ENCODE data around the gene SPPL2A. TPM values are rescaled to one million over a fixed set of nuclear protein-coding genes. Genes with fewer than 3 reads are reported as not detected.
"Not testable (repeated sequence)": the region's sequence is repeated elsewhere in the genome, so short reads cannot be mapped to it uniquely, and the experiment has no call there.

SPPL2A gene
- total and polyA plus RNA-seq, 9 donors, result 28.7 to 67.7 (median 44.1) TPM

GRCh38 chr15:50698101-50698500, 67.4 kb downstream of the SPPL2A start:
- H3K4me1 ChIP-seq (ENCODE audit: control insufficient read depth, insufficient read depth, low read length), result no peaks in the 10 kb centered on the region
- no peaks in the 10 kb centered on the region for H3K36me3 ChIP-seq (ENCODE audit: control insufficient read depth, insufficient read depth, low read length)
- H3K27ac ChIP-seq (ENCODE audit: low read length), result no peak overlapping the region
- no peak overlapping the region for H3K4me3 ChIP-seq (ENCODE audit: low read length)
- DNase-seq, result peak; percentile 44
- H3K9me3 ChIP-seq (replicated peaks; ENCODE audit: control insufficient read depth, low read depth, low read length), result no peaks in the 10 kb centered on the region
- whole genome bisulfite sequencing (ENCODE audit: insufficient coverage), result 86% methylated on average over 3 of the region's 8 CpGs
- no peaks in the 10 kb centered on the region for H3K27me3 ChIP-seq (ENCODE audit: control insufficient read depth, insufficient read depth, low read length)

GRCh38 chr15:50697109-50697797, 68.3 kb downstream of the SPPL2A start:
- H3K27me3 ChIP-seq (ENCODE audit: control insufficient read depth, insufficient read depth, low read length), result no peaks in the 10 kb centered on the region
- no peaks in the 10 kb centered on the region for H3K4me1 ChIP-seq (ENCODE audit: control insufficient read depth, insufficient read depth, low read length)
- H3K4me3 ChIP-seq (ENCODE audit: low read length), result no peak overlapping the region
- WGBS (ENCODE audit: insufficient coverage), result 71% methylated on average over 2 of the region's 4 CpGs
- DNase-seq, result no peak
- H3K36me3 ChIP-seq (ENCODE audit: control insufficient read depth, insufficient read depth, low read length), result no peaks in the 10 kb centered on the region
- no peak overlapping the region for H3K27ac ChIP-seq (ENCODE audit: low read length)
- no peaks in the 10 kb centered on the region for H3K9me3 ChIP-seq (replicated peaks; ENCODE audit: control insufficient read depth, low read depth, low read length)

GRCh38 chr15:50694634-50695165, 70.8 kb downstream of the SPPL2A start:
- 94% methylated on average over 5 of the region's 9 CpGs for WGBS (ENCODE audit: insufficient coverage)
- not testable (repeated sequence) for H3K27me3 ChIP-seq (ENCODE audit: control insufficient read depth, insufficient read depth, low read length); H3K4me3 ChIP-seq (ENCODE audit: low read length)

GRCh38 chr15:50687302-50687902, 78.1 kb downstream of the SPPL2A start:
- H3K36me3 ChIP-seq (ENCODE audit: control insufficient read depth, insufficient read depth, low read length), result peaks cover 6% of the 10 kb centered on the region
- peak overlapping the region; percentile 98 for H3K27ac ChIP-seq (ENCODE audit: low read length)
- peak overlapping the region; percentile 98 for H3K4me3 ChIP-seq (ENCODE audit: low read length)
- 38% methylated on average over 4 of the region's 10 CpGs for WGBS (ENCODE audit: insufficient coverage)
- H3K9me3 ChIP-seq (replicated peaks; ENCODE audit: control insufficient read depth, low read depth, low read length), result no peaks in the 10 kb centered on the region
- no peak for DNase-seq
- H3K4me1 ChIP-seq (ENCODE audit: control insufficient read depth, insufficient read depth, low read length), result peaks cover 7% of the 10 kb centered on the region
- H3K27me3 ChIP-seq (ENCODE audit: control insufficient read depth, insufficient read depth, low read length), result no peaks in the 10 kb centered on the region

More at GRCh38 chr15:50694634-50695165, 70.8 kb downstream of the SPPL2A start:
- H3K4me1 ChIP-seq (ENCODE audit: control insufficient read depth, insufficient read depth, low read length); H3K36me3 ChIP-seq (ENCODE audit: control insufficient read depth, insufficient read depth, low read length); H3K27ac ChIP-seq (ENCODE audit: low read length); H3K9me3 ChIP-seq (replicated peaks; ENCODE audit: control insufficient read depth, low read depth, low read length); DNase-seq: not testable (repeated sequence)

GRCh38 chr15:50686469-50687301, 78.8 kb downstream of the SPPL2A start, which contains the start of gene TRPM7:
TSS of gene TRPM7 (minus strand) at chr15:50686797. CDS start at chr15:50686533, 264 bp downstream.
- Histone ChIP-seq H3K9me3 (replicated peaks; ENCODE audit: control insufficient read depth, low read depth, low read length) (no peaks in the 10 kb centered on the region), H3K27me3 (ENCODE audit: control insufficient read depth, insufficient read depth, low read length) (no peaks in the 10 kb centered on the region), H3K27ac (ENCODE audit: low read length) (peak within 1 kb of the TSS; percentile 98), H3K36me3 (ENCODE audit: control insufficient read depth, insufficient read depth, low read length) (peaks cover 6% of the 10 kb centered on the region), H3K4me1 (ENCODE audit: control insufficient read depth, insufficient read depth, low read length) (peaks cover 7% of the 10 kb centered on the region), H3K4me3 (ENCODE audit: low read length) (peak within 1 kb of the TSS; percentile 98)
- DNase-seq, result peak; percentile 96
- WGBS (ENCODE audit: insufficient coverage), result under 1% methylated on average over 80 of the region's 80 CpGs

GRCh38 chr15:50685976-50686468, 79.5 kb downstream of the SPPL2A start:
- H3K27ac ChIP-seq (ENCODE audit: low read length), result peak overlapping the region; percentile 97
- H3K9me3 ChIP-seq (replicated peaks; ENCODE audit: control insufficient read depth, low read depth, low read length), result no peaks in the 10 kb centered on the region
- DNase-seq, result peak; percentile 67
- H3K4me1 ChIP-seq (ENCODE audit: control insufficient read depth, insufficient read depth, low read length), result peaks cover 7% of the 10 kb centered on the region
- WGBS (ENCODE audit: insufficient coverage), result 0% methylated on average over 30 of the region's 30 CpGs
- H3K27me3 ChIP-seq (ENCODE audit: control insufficient read depth, insufficient read depth, low read length), result no peaks in the 10 kb centered on the region
- H3K4me3 ChIP-seq (ENCODE audit: low read length), result peak overlapping the region; percentile 98
- peaks cover 6% of the 10 kb centered on the region for H3K36me3 ChIP-seq (ENCODE audit: control insufficient read depth, insufficient read depth, low read length)

GRCh38 chr15:50685191-50685975, 80.1 kb downstream of the SPPL2A start:
- H3K27me3 ChIP-seq (ENCODE audit: control insufficient read depth, insufficient read depth, low read length), result no peaks in the 10 kb centered on the region
- DNase-seq, result peak; percentile 20
- H3K4me3 ChIP-seq (ENCODE audit: low read length), result peak overlapping the region; percentile 98
- peak overlapping the region; percentile 97 for H3K27ac ChIP-seq (ENCODE audit: low read length)
- H3K4me1 ChIP-seq (ENCODE audit: control insufficient read depth, insufficient read depth, low read length), result peaks cover 7% of the 10 kb centered on the region
- peaks cover 6% of the 10 kb centered on the region for H3K36me3 ChIP-seq (ENCODE audit: control insufficient read depth, insufficient read depth, low read length)
- no peaks in the 10 kb centered on the region for H3K9me3 ChIP-seq (replicated peaks; ENCODE audit: control insufficient read depth, low read depth, low read length)
- 32% methylated on average over 14 of the region's 22 CpGs for WGBS (ENCODE audit: insufficient coverage)

GRCh38 chr15:50681467-50681866, 84.0 kb downstream of the SPPL2A start:
- Histone ChIP-seq H3K4me3 (ENCODE audit: low read length) (no peak overlapping the region), H3K9me3 (replicated peaks; ENCODE audit: control insufficient read depth, low read depth, low read length) (no peaks in the 10 kb centered on the region), H3K36me3 (ENCODE audit: control insufficient read depth, insufficient read depth, low read length) (peaks cover 6% of the 10 kb centered on the region), H3K4me1 (ENCODE audit: control insufficient read depth, insufficient read depth, low read length) (peaks cover 11% of the 10 kb centered on the region), H3K27me3 (ENCODE audit: control insufficient read depth, insufficient read depth, low read length) (no peaks in the 10 kb centered on the region), H3K27ac (ENCODE audit: low read length) (no peak overlapping the region)
- DNase-seq, result no peak

- Histone ChIP-seq H3K9me3 (replicated peaks; ENCODE audit: control insufficient read depth, low read depth, low read length) (no peaks in the 10 kb centered on the region), H3K27ac (ENCODE audit: low read length) (no peak overlapping the region), H3K4me1 (ENCODE audit: control insufficient read depth, insufficient read depth, low read length) (peaks cover 4% of the 10 kb centered on the region), H3K27me3 (ENCODE audit: control insufficient read depth, insufficient read depth, low read length) (no peaks in the 10 kb centered on the region), H3K36me3 (ENCODE audit: control insufficient read depth, insufficient read depth, low read length) (peaks cover 2% of the 10 kb centered on the region), H3K4me3 (ENCODE audit: low read length) (no peak overlapping the region)
- DNase-seq, result no peak
- WGBS (ENCODE audit: insufficient coverage), result 100% methylated on average over 1 of the region's 6 CpGs
Observed at GRCh38 chr15:50676799-50677483, 88.6 kb downstream of the SPPL2A start.
